SK-N-MC (cell line): ENCODE results near the gene EPN3.

Experiments used
- EZH2 ChIP-seq: fragments of 200-600 bp; sonication (generic); IDR thresholded peaks from one replicate; pipeline ENCODE4 v1.6.1; 2017; ENCODE audit warnings: antibody characterized with exemption
- FOXP2 ChIP-seq: optimal IDR thresholded peaks from 2 replicates; pipeline ENCODE3; 2011; ENCODE audit warnings: mild to moderate bottlenecking, moderate library complexity; ENCODE audit not compliant: insufficient read depth; ENCODE audit errors: extremely low read length, control extremely low read depth
- POLR2AphosphoS5 ChIP-seq: IDR thresholded peaks from 2 replicates; pipeline ENCODE4 v1.6.1; 2012; ENCODE audit warnings: mild to moderate bottlenecking, low read depth, low read length, borderline replicate concordance

- TF ChIP-seq POLR2AphosphoS5 (no peak), EZH2 (no peak), FOXP2 (no peak)
Measured at GRCh38 chr17:50588391-50589049, 56.0 kb downstream of the EPN3 start.
